ENCODE results near the gene NDOR1.

The NDOR1 gene

GRCh38 chr9:137187386-137187785, 18.1 kb upstream of the NDOR1 start:
- TF ChIP-seq EZH2phosphoT487 (IDR thresholded peaks at IDR 0.05; ENCODE audit: borderline replicate concordance): no peak
- TF ChIP-seq, protein P1, sequence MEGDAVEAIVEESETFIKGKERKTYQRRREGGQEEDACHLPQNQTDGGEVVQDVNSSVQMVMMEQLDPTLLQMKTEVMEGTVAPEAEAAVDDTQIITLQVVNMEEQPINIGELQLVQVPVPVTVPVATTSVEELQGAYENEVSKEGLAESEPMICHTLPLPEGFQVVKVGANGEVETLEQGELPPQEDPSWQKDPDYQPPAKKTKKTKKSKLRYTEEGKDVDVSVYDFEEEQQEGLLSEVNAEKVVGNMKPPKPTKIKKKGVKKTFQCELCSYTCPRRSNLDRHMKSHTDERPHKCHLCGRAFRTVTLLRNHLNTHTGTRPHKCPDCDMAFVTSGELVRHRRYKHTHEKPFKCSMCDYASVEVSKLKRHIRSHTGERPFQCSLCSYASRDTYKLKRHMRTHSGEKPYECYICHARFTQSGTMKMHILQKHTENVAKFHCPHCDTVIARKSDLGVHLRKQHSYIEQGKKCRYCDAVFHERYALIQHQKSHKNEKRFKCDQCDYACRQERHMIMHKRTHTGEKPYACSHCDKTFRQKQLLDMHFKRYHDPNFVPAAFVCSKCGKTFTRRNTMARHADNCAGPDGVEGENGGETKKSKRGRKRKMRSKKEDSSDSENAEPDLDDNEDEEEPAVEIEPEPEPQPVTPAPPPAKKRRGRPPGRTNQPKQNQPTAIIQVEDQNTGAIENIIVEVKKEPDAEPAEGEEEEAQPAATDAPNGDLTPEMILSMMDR (conservative IDR thresholded peaks at IDR 0.05; ENCODE audit: low read length): no peak
- Histone ChIP-seq H3F3A (ENCODE audit: low read depth) (peaks cover 8% of the 10 kb centered on the region; the same call in 1 of the 2 replicates), H3K36me3 (ENCODE audit: insufficient read depth, low read length) (peaks cover 15% of the 10 kb centered on the region; the same call in 1 of the 2 replicates), H3K4me2 (ENCODE audit: low read depth, low read length, poor library complexity, severe bottlenecking) (peak overlapping the region; percentile 91), H3K4me1 (ENCODE audit: insufficient read depth, low read length, poor library complexity, severe bottlenecking) (peaks cover 20% of the 10 kb centered on the region), H3K4me3 (ENCODE audit: low read length, poor library complexity, severe bottlenecking) (peak overlapping the region; percentile 96), H3K79me2 (ENCODE audit: insufficient read depth, low read length) (peaks cover 55% of the 10 kb centered on the region), H3K9me3 (ENCODE audit: insufficient read depth, low read depth, low read length) (no peaks in the 10 kb centered on the region), H3K27me3 (ENCODE audit: insufficient read depth, low read length, poor library complexity, severe bottlenecking) (no peaks in the 10 kb centered on the region), H3K9ac (ENCODE audit: low read depth, low read length, poor library complexity, severe bottlenecking) (peak overlapping the region; percentile 88), H3K9me2 (replicated peaks; ENCODE audit: low read depth, low read length) (no peaks in the 10 kb centered on the region), H4K20me1 (ENCODE audit: insufficient read depth, low read length, poor library complexity, severe bottlenecking) (peaks cover 26% of the 10 kb centered on the region), H2AFZ (ENCODE audit: low read length) (no peak overlapping the region)

- H3K79me2 ChIP-seq (ENCODE audit: insufficient read depth, low read length): peaks cover 55% of the 10 kb centered on the region
- peaks cover 12% of the 10 kb centered on the region; the same call in 1 of the 2 replicates for H3K36me3 ChIP-seq (ENCODE audit: insufficient read depth, low read length)
- H3K4me1 ChIP-seq (ENCODE audit: insufficient read depth, low read length, poor library complexity, severe bottlenecking): peaks cover 20% of the 10 kb centered on the region
- peak overlapping the region; percentile 91 for H3K4me2 ChIP-seq (ENCODE audit: low read depth, low read length, poor library complexity, severe bottlenecking)
- no peaks in the 10 kb centered on the region for H3K9me2 ChIP-seq (replicated peaks; ENCODE audit: low read depth, low read length)
- H3K4me3 ChIP-seq (ENCODE audit: low read length, poor library complexity, severe bottlenecking): peak overlapping the region; percentile 96
- peak overlapping the region; percentile 80 for H2AFZ ChIP-seq (ENCODE audit: low read length)
- H3K9me3 ChIP-seq (ENCODE audit: insufficient read depth, low read depth, low read length): no peaks in the 10 kb centered on the region
- TF ChIP-seq EZH2phosphoT487 (IDR thresholded peaks at IDR 0.05; ENCODE audit: borderline replicate concordance): no peak
- TF ChIP-seq, protein P1 (conservative IDR thresholded peaks at IDR 0.05; ENCODE audit: low read length): no peak
- peaks cover 8% of the 10 kb centered on the region; the same call in 1 of the 2 replicates for H3F3A ChIP-seq (ENCODE audit: low read depth)
- peaks cover 26% of the 10 kb centered on the region for H4K20me1 ChIP-seq (ENCODE audit: insufficient read depth, low read length, poor library complexity, severe bottlenecking)
- H3K27me3 ChIP-seq (ENCODE audit: insufficient read depth, low read length, poor library complexity, severe bottlenecking): no peaks in the 10 kb centered on the region
- H3K9ac ChIP-seq (ENCODE audit: low read depth, low read length, poor library complexity, severe bottlenecking): peak overlapping the region; percentile 88
Measured at GRCh38 chr9:137188086-137188489, 17.4 kb upstream of the NDOR1 start.

GRCh38 chr9:137188490-137189296, 16.8 kb upstream of the NDOR1 start, which contains the start of the genes ANAPC2 and SSNA1:
Gene ANAPC2, minus strand, starts transcription at chr9:137188560. Its CDS starts 28 bp downstream, at chr9:137188532.
Gene SSNA1, plus strand, starts transcription at chr9:137188676. Its CDS starts 51 bp downstream, at chr9:137188727.
- peaks cover 7% of the 10 kb centered on the region; the same call in 1 of the 2 replicates for H3K36me3 ChIP-seq (ENCODE audit: insufficient read depth, low read length)
- peak within 1 kb of the TSS; percentile 88 for H3K9ac ChIP-seq (ENCODE audit: low read depth, low read length, poor library complexity, severe bottlenecking)
- peaks cover 55% of the 10 kb centered on the region for H3K79me2 ChIP-seq (ENCODE audit: insufficient read depth, low read length)
- peaks cover 8% of the 10 kb centered on the region; the same call in 1 of the 2 replicates for H3F3A ChIP-seq (ENCODE audit: low read depth)
- H3K4me1 ChIP-seq (ENCODE audit: insufficient read depth, low read length, poor library complexity, severe bottlenecking): peaks cover 20% of the 10 kb centered on the region
- no peaks in the 10 kb centered on the region for H3K9me3 ChIP-seq (ENCODE audit: insufficient read depth, low read depth, low read length)
- peak within 1 kb of the TSS; percentile 80 for H2AFZ ChIP-seq (ENCODE audit: low read length)
- peak within 1 kb of the TSS; percentile 99 for H3K4me2 ChIP-seq (ENCODE audit: low read depth, low read length, poor library complexity, severe bottlenecking)
- peak within 1 kb of the TSS; percentile 96 for H3K4me3 ChIP-seq (ENCODE audit: low read length, poor library complexity, severe bottlenecking)
- peaks cover 26% of the 10 kb centered on the region for H4K20me1 ChIP-seq (ENCODE audit: insufficient read depth, low read length, poor library complexity, severe bottlenecking)
- no peaks in the 10 kb centered on the region for H3K27me3 ChIP-seq (ENCODE audit: insufficient read depth, low read length, poor library complexity, severe bottlenecking)
- TF ChIP-seq EZH2phosphoT487 (IDR thresholded peaks at IDR 0.05; ENCODE audit: borderline replicate concordance): no peak
- TF ChIP-seq, protein P1 (conservative IDR thresholded peaks at IDR 0.05; ENCODE audit: low read length): peak; percentile 50
- no peaks in the 10 kb centered on the region for H3K9me2 ChIP-seq (replicated peaks; ENCODE audit: low read depth, low read length)

Data from Loucy (cell line).